CD4-positive, alpha-beta T cell treated with Interferon alpha-2 for 1 hour (primary cell): ENCODE results near the gene TGFB2.
A peak's percentile ranks its signal among the peaks of the same experiment; 100 is the strongest.

ENCODE experiments used
- DNase-seq, 2 donors: peaks; one replicate each; pipeline ENCODE4 v3.0.0-alpha.2; 2020 to 2022

Gene TGFB2

DNA sequence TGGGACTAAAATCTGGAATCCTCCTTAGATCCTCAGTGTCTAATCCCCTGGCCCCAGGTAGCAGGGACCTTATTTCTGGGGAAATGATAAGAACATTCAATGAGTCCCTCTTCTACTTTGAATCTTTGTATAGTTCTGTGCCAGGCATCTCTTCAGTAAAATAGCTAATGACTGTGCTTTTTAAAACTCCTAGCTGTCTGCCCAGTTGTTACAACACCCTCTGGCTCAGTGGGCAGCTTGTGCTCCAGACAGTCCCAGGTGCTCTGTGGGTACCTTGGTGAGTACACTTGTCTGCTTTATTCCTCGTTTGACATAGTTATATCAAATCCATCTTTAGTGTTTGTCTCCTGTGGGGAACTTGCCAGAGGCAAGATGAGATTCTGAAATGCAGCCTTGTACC is 18.0 kb downstream of the TGFB2 start:
- DNase-seq: no peak

DNA sequence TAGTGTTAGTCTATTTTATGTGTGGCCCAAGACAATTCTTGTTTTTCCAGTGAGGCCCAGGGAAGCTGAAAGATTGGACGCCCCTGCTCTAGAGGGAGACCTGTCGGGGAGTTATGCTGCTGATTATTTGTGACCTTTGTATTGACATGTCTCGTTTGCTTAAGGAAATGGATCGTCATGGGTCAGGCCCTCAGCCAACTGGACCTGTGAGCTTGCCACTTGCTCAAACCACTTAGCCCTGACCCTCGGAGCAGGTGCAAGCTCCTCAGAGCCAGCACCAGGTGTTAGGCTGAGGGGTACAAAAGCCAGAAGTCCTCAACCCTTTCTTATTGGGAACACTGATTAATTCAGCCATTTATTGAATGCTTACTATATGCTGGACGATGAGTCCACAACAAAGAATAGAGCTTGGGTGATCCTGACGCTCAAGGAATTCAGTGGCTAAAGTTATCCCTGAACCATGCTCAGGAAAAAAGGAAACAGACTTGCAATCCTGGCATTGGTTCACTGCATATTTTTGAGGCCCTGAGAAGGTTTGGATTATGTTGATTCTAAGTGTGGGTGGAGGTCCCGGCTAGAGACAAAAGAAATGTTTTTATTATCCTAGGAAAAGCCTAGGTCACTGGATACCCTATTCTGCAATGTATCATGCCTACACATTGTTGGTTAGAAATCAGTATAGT is 19.0 kb downstream of the TGFB2 start:
- no peak for DNase-seq

DNA sequence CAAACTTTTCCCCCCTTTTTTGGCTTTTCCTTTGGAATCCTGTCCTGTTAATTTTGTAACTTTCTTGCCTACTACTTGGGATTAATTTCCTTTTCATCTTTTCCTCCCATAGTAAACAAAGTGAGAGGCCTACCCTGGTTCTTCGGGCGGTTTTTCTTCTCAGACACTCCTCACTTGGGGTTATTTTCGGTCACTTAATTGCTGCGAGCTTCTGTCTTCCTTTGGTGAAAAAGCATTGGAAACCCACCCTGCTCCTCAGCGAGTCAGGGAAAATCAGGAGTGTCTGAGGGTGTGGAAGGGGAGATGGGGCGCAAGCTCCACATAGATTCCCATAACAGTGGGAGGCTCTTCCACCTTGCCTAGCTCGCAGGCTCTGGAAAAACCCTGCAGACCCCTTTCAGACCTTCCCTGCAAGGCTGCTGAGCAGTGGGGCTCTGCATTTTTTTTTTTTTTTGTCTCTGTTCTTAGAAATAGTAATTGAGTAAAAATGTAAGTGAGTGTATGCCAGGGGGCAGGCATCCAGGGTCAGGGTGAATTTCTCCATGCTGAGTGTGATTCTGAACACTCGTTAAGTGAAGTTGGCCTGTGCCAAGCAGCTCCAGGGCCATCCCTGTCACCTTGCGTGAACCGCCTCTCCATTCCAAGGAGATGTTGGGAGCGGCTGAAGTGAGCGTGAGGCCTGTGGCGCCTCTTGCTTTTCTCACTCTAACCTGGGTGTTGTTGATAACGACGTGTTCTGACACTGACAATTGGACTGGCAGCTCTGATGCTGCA is 20.3 kb downstream of the TGFB2 start:
- DNase-seq: no peak

DNA sequence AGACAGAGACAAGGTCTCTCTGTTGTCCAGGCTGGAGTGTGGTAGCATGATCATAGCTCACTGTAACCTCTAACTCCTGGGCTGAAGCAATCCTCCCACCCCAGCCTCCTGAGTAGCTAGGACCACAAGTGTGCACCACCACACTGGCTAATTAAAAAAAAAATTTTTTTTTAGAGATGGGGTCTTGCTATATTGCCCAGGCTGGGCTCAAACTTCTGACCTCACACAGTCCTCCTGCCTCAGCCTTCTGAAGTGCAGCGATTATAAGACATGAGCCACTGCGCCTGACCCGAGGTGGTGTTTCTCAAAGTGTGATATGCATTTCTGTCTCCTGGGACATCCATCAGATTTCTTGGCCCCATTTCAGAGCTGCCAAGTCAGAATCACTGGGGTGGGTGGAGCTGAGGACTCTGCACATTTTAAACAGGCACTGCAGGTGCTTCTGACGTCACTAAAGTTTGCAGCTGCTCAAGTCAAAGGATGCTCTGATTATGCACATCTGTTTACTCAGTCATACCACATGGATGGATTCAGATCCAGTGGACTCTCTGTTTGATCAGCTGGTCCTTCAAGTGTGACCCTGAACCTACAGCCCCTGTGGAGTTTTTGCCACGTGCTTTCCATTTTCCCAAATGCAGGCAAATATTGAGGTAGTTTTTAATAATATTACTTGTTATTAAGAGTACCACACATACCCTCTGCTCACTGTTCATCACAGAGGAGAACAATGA is 21.4 kb downstream of the TGFB2 start:
- no peak for DNase-seq

DNA sequence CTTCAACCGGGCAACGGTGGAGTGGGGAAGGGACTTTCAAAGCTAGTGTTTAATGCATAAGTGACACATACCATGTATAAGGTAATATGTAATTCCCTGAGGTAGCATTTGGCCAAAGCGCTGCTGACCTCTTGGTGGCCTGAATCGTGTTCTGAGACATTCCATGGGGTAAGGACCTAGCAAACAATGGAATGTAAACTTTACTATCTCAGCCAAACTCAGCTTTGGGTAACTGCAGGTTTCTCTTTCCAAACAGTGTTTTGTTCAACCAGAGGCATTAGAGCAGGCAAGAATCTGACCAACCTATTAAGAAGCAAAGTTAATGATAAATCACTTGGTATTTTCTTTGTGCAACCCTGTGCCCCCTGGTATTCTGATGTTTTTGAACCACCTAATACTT is 22.0 kb downstream of the TGFB2 start:
- DNase-seq: no peak

DNA sequence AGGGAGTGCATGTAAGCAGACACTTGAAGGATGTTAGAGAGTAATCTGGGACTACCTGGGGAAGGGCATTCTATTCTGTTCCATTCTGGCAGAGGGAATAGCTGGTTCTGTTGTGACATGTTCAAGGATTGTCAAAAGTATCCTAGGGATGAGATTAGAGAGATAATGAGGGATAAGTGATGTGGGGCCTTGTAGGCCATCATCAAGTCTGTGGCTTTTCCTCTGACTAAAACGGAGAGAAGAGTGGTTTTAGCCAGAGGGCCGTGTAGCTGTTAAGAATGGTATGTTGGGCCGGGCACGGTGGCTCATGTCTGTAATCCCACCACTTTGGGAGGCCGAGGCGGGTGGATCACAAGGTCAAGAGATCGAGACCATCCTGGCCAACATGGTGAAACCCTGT is 23.6 kb downstream of the TGFB2 start:
- no peak for DNase-seq

DNA sequence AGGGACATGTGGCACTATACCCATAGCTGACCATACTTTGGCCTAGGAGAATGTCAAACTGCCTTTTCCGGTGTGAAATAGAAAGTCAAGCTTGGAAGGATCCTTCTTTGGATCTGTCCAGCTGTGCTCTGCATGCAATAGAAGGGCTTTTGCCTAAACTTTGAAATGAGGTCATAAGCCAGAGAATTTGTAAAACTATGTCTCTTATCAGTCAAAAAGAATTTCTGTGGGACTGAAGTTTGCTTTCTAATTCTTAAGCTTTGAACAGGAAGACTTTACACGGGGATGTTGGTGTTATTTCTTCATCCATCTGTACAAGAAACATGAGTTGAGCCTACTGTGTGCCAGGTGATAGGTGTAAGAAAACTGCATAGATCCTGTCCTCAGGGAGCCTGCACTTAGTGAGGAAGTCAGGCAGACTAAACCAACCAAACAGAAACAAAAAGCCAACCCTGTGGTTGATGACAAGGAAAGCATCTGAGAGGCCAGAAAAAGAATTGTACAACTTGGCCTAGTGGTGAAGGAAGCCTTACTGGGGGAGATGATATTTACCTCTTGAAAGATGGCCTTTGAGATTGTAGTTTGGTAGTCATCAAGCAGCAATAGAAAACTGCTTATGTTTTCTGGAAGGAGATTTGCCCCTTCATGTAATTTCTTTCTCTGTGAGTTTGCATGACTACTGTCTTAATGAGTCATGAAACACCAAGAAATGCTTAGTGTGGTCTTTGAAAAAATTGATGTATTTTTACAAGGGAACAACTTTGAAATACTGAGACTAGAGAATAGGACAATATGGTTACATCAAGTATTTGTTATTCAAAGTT is 24.8 kb downstream of the TGFB2 start:
- no peak for DNase-seq

DNA sequence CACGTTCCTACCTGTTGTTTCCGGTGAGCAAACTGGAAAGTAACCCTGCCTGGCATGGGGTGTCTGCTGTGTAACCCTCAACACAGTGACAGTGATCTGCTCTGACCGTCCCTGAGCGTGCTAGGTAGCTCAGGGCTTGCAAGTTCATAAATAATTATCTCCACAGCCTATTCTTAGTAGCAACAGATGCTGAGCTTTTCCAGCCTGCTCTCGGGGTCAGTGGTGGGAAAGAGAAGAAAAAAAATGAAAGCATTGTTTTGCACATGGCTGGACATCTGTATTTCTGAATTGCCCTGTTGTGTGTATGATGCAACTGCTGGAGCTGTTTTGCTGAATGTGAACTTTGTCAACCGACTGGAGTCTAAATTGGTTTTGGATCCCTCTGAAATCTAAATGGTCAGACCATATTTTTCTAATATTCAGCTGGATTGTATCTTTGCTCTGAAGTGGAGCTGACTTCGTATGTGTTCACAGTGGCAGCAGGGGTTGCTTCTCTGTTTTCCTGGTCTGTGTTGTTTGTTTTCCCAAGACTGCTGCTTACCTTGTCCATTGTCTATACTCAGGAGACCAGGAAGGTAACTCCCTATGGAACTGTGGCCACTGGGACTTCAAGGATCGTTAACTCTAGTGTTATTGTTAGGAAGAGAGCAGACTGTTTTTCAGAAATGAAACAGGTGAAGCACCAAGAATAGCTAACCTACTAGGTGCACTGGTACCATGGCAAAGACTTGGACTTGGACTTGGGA is 27.0 kb downstream of the TGFB2 start:
- no peak for DNase-seq

DNA sequence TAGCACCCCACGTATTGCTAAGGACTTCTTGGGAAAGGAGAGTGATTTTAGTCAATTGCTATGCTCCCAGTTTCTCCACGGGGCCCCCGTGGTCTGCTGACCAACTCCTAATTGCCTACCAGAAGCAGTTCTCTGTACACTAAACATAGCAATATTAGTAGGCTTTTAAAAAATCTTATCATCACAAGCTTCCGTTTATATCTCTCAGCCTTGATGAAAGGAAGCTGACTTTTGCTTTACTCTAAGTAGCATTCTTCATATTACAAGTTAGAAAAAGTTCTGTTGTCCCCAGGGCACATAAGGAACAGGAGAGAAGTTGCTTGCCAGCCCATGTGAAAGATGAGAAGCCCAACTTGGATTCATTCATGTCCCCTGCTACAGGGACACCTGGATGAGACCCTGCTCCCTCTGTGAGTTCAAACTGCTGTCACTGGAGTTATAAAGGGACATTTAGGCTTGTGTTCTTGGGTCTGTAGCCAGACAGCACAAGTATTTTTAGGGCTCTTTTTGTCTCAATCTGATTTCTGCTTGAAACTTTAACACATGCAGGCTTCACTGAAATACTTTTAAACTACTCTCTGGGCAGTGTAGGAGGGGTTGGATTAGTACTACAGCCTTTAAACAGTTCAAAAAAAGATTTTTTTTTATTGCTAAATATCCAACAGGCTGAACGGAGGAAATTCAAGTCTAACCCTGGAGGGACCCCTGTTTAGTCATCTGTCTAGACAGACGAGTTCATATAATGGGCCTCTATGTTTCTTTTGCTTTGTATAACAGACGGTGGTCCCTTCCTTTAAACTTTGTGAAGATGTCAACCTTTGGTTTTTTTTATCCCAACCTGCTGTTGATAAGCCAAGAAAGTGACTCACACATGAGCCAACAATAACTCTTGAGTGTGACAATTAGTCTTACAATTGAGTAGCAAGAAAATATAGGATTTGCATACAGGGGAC is 29.5 kb downstream of the TGFB2 start:
- DNase-seq: no peak

DNA sequence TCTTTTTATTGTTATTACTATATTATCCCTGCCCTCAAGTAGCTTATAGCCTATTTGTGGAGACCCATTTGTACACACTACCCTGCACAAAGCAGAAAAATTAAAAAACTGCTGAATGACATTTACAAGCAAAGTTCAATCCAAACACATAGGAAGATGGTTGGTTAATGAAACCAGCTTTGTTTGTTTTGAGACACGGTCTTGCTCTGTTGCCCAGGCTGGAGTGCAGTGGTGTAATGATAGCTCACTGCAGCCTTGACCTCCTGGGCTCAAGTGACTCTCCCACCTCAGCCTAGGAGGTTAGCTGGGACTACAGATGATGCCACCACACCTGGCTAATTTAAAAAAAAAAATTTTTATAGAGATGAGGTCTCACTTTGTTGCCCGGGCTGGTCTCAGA is 31.6 kb downstream of the TGFB2 start:
- DNase-seq: no peak

DNA sequence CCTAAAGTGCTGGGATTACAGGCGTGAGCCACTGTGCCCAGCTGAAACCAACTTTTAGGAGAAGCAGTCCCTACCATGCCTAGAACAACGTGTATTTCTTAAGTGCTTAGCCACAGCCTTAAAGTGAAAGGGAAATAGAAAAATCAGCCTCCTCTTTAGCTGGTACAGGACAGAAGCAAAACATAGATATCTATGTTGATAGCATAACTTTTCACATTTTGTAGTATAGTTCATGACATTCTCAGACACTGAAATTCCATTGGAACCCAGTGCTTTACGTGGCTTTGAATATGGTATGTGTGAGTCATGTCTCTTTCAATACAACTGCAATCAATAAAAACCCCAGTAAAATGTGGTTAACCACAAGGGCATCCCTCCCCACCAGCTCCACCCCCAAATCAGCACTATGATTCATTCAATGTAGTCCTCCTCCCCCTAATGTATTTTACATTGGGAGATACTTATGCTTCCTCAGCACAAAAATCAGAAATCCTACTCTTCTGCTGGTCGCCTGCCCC is 32.1 kb downstream of the TGFB2 start:
- DNase-seq: peak; percentile 6 to 43

DNA sequence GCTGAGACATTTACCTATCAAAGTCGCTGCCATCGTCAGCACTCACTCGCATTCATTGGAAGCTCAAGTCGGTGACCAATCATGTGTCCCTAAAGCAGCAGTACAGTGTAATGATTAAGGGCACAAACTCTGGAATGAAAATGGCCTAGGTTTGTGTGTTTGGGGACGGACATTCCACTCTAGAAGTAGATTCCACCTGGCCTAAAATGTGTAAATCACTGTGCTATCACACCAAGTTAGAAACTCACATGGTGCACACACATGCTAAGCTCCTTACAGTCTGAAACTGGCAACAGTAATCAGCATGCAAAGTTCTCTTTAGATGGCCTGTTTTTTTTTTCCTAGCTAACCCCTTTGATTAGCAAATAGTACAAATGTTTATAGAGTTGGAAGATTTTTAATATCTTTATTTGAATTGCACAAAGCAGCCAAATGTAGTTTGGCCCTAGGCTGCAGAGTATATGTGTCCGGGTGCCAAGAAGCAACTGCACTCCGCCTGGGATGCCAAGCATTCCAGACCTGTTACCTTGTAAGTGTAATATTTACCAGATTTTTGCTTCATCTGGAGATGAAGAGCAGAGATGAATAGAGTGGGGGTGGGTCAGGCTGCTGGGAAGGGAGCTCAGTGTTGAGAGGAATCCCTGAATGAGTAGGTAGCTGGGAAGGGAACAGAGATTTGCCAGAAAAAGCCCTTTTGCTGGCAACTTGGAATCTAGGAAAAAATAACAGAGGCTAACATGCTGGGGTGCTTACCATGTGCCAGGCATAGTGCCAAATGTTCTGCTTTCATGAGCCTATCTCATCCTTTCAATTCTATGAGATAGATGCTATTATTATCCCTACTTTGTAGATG is 35.2 kb downstream of the TGFB2 start:
- no peak for DNase-seq

DNA sequence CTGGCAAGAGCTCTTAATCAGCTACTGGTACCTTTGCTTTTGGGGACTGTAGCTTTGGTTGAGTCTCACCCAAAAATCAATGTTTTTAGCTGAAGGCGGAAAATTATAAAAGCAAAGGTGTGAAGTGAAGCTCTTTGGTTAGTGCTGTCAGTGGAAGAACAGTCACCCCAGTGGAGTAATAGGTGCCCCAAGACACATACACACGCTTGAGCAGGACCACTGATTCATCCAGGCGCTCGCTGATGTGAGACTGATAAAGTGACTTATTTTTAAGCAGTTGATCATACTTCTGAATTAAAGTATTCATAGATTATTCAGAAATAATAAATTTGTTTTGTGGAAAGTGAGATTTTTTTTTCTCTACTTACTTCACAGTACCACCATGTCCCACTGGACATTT is 37.1 kb downstream of the TGFB2 start:
- DNase-seq: no peak

DNA sequence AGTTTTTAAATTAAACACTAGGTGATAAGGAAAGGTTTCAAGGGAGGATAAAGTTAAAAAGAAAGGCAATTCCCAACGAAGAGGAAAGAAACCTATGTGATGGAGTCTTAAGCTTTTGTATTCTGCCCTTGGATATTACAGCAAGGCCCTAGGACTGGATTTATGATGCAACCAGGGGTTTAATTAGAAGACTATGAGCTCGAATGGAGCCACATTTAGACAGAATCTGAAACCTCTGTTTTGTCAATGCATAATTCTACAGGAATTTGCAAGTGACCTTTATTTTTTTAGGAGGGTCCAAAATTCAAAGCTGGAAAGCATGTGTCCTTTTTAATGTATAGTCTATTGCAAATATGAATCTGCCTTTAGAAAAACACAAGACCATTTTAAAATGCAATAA is 37.9 kb downstream of the TGFB2 start:
- no peak for DNase-seq

DNA sequence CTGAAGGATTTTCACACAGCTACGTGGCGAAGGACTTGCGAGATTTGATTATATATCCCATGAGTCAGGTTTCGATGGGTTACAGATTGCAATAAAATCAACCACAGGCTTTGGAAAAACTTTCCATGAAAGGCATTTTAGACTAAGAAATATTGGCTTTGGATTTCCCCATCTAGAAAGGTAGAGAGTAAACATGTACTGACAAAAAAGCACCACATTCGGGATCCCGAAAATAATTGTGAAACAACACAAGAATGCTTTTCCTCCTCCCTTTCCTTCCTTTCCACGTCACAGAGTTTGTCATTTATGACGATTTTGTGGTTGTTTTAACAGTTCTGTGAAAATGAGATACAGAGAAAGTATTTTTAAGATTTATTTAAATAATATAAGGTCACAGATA is 38.5 kb downstream of the TGFB2 start:
- DNase-seq: no peak

DNA sequence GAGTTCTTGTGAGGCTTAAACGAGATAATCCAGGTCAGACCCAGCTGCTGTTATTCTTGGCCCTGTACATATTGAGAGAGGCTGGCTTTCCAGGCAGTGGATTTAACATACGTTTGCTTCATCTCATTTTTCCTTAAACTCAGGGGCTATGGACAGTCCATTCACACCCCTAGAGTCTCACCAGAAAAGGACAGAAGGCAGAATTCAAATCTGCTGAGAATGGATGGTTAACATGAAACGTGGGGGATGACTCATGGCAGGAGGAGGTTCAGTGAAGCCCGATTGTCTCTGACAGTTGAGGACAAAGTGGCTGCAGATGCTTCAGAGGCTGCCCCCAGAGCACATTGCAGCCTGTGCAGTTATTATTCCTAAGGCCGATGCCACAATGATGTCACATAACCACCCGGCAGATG is 39.5 kb downstream of the TGFB2 start:
- DNase-seq: no peak

DNA sequence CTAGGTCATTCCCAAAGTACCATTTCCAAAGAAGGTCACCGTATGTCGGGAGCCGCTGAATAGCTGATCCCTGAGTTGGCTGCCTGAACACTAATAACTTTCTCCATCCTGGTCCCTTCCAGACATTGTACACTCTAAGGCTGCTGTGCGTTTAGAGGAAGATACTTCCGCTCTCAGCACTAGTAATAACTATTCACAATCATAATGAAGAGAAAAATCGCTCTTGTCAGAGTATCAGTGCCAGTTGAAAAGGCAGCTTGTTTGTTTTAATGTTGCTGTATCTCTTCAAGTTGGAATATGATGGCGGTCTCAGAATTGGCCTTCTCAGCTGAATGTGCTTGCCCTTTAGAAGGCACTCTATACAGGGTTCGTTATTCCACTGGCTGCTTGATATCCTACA is 43.5 kb downstream of the TGFB2 start:
- DNase-seq: no peak

DNA sequence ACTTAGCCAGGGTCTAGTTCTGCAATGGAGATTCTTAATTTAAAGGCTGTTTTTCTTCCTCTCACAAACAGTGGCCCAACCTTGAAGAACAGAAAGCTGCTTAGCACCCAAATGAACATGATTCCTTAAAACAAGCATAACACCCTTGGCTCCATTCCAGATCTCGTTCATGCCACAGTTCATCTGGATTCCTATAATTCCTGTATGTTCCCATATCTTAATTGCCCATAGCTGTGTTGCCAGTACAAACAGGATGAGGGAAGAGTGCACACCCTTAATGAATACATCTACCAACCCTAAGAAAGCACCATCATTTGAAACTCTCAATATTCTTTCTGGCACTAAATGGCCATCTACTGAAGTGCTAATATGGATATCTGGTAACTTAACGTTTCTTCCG is 45.5 kb downstream of the TGFB2 start:
- no peak for DNase-seq

DNA sequence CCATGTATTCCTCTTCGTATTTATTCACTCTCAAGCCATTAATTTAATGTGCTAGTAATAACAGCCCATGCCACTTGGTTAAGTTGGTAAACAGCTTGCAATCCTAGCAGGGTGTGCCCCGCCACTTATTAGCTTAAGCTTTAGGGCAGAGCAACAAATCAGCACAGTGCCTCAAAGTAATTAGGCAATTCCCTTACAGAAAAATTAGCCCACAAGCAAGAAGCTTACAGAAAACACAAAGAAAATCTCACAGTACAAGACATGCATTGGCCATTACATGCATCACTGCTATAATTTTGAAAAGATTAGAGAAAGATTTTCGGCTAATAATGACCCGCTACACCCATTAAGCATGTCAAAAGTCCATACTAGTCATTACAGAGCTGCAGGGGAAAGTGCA is 47.6 kb downstream of the TGFB2 start:
- no peak for DNase-seq

DNA sequence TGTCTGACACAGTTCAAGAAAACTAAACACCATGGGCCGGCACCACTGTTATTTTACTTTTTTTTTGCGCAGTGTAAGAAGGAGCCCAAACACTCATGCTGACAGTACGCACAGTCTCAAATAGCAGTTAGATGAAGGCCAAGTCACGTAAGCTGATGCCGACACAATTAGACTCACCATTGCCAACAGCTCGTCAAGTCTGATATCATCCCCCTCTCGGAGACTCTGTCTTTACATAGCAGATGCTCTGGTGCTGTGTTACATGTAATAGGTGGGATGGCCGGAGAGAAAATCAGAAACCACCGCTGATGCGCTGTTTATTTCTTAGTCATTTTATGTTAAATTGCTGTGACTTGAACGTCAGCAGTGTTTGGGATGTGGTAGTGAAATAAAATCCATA is 49.3 kb downstream of the TGFB2 start:
- no peak for DNase-seq
